Middle frontal gyrus (tissue), 1 donor: ENCODE data around the gene BCAP31.

Experiments used
- DNase-seq: peaks from one replicate; pipeline ENCODE4 v3.0.0-alpha.2; 2015; ENCODE audit warnings: low spot score; ENCODE audit errors: extremely low spot score

The BCAP31 gene

GRCh38 chrX:153724252-153725038 is at the start of gene BCAP31, which contains the start of gene ABCD1:
BCAP31 (minus strand) TSS chrX:153724387; CDS start chrX:153723244, 1,143 bp downstream.
ABCD1 (plus strand) TSS chrX:153724856; CDS start chrX:153725267, 411 bp downstream.
- peak; percentile 56 for DNase-seq

- no peak for DNase-seq
Observed at GRCh38 chrX:153773218-153773611, 49.0 kb upstream of the BCAP31 start.

- DNase-seq = no peak
Observed at GRCh38 chrX:153772316-153773217, 48.4 kb upstream of the BCAP31 start.

GRCh38 chrX:153771415-153772315 is 47.5 kb upstream of the BCAP31 start:
- no peak for DNase-seq

- no peak for DNase-seq
Observed at GRCh38 chrX:153770601-153771414, 46.6 kb upstream of the BCAP31 start.

GRCh38 chrX:153769865-153770600 is 45.8 kb upstream of the BCAP31 start:
- DNase-seq = no peak

GRCh38 chrX:153769158-153769864 is 45.1 kb upstream of the BCAP31 start:
- DNase-seq = no peak

GRCh38 chrX:153768311-153769157 is 44.3 kb upstream of the BCAP31 start:
- no peak for DNase-seq

- DNase-seq = no peak
Observed at GRCh38 chrX:153767674-153768055, 43.5 kb upstream of the BCAP31 start.

- DNase-seq = no peak
Observed at GRCh38 chrX:153766871-153767673, 42.9 kb upstream of the BCAP31 start.

- DNase-seq = no peak
Observed at GRCh38 chrX:153766098-153766817, 42.1 kb upstream of the BCAP31 start.

- peak; percentile 72 for DNase-seq
Observed at GRCh38 chrX:153765138-153766079, 41.2 kb upstream of the BCAP31 start.

- no peak for DNase-seq
Observed at GRCh38 chrX:153764786-153765137, 40.6 kb upstream of the BCAP31 start.

- DNase-seq = peak; percentile 50
Observed at GRCh38 chrX:153763989-153764755, 40.0 kb upstream of the BCAP31 start, which contains the start of gene PLXNB3. PLXNB3 (plus strand) TSS chrX:153764249; CDS start chrX:153765536, 1,287 bp downstream.
